RKO (cell line): Measurements from ENCODE around the gene KIAA1958.

Source experiments
- DNase-seq: peaks from one replicate; pipeline ENCODE4 v3.0.0-alpha.2; 2016; ENCODE audit warnings: low spot score

The KIAA1958 gene

GRCh38 chr9:112529316-112529715 lies 42.7 kb downstream of the KIAA1958 start:
- DNase-seq: no peak

DNA sequence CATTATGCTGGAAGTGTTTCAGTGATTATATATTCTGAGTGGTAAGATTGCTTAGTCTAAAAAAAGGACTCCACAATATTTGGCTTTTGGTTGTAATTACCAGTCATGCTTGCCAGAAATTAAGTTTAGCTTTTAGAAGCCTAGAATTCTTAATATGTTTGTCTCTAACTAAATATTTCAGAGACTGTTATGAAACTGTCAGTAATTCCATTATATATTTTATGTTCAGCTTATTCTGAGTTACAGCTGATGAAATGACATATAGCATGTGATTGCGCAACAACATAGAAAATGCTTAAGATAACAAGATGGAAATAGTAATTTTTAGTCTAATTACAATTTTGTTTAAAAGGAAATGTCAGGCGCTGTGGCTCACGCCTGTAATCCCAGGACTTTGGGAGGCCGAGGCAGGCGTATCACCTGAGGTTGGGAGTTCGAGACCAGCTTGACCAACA lies 44.2 kb downstream of the KIAA1958 start:
- DNase-seq: no peak

GRCh38 chr9:112531666-112532282 lies 45.1 kb downstream of the KIAA1958 start:
- DNase-seq: no peak

DNA sequence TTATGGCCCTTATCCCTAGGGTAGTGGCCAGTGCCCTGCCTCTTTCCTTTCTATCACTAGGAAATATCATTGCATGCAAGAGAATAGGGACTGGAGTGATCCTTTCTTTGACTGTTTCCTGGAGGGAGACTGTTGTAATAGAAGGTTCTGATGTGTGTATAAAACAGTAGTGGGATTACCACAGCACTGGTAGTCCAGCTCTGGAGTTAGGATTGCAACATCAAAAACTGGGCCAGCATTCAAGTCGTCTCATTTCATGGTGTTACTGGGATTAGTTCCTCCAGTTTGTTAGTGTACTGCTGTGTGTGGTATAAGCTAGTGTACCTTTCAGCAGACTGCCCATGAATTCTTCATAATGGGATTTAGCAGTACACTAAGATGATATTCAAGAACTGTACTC lies 45.8 kb downstream of the KIAA1958 start:
- DNase-seq: no peak

GRCh38 chr9:112533660-112534059 lies 47.0 kb downstream of the KIAA1958 start:
- no peak for DNase-seq

GRCh38 chr9:112535301-112535700 lies 48.7 kb downstream of the KIAA1958 start:
- no peak for DNase-seq

DNA sequence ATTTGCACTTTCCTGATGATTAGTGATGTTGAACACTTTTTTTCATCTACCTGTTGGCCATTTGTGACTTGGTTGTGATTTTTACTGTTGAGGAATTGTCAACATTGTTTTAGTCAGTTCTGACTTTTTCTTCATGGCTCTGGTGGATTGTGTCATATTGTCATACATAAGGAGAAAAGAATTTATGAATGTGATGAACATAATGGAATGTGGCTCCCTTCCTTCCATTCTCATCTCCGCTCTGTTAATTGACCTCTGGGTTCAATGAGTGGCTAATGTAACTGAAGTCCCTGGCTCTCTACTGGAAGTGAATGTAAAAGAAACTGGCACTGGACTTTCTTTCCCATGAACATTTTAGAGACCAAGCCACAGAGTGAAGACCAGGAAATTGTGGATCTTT lies 49.2 kb downstream of the KIAA1958 start:
- no peak for DNase-seq

DNA sequence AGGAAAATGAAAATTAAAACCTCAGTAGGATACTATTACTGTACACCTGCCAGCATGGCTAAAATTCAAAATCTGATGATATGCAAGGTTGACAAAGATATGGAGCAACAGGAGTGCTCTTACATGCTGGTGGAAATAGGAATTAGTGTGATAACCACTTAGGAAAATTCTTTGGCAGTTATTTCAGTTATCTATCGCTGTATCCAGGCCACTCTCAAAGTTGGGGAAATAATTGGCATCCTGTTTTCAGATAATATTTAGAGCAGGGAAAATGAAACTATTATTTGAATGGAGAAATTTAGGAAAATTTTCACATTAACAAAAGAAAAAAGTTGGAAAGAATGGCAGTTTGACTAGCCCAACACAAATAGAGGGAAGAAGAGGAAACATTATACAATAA lies 50.9 kb downstream of the KIAA1958 start:
- DNase-seq: no peak

DNA sequence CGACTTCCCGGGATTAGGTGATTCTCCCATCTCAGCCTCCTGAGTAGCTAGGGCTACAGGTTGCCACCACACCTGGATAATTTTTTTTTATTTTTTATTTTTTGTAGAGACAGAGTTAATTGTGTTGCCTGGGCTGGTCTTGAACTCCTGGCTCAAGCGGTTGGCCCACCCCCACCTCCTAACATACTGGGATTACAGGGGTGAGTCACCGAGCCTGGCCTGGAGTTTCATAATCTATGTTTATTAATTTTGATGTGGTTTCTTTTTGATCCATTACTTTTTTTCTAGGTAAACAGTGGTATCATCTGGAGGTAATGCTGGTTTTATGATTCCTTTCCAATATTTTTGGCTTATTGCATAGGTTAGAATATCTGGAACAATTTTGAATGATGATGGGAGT lies 54.2 kb downstream of the KIAA1958 start:
- no peak for DNase-seq

GRCh38 chr9:112541685-112542084 lies 55.1 kb downstream of the KIAA1958 start:
- no peak for DNase-seq

GRCh38 chr9:112542593-112543292 lies 56.1 kb downstream of the KIAA1958 start:
- no peak for DNase-seq

DNA sequence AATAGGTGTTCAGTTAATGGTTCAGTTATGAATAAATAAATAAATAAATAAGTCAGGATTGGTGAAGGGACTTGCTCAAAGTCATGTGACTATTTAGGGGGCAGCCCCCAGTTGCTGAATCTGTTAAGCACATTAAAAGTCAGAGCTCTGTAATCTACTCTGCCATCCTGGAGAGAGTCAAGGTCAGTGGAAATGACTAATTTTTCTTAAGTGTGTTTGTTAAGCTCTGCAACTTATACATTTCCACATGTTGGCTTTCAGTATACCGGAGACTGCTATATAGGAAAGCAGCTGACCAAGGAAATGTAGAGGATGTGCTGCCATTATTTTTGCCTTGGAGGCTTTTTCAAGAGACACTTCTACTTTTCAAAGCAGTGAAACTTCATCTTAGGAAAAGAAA lies 57.9 kb downstream of the KIAA1958 start:
- no peak for DNase-seq

GRCh38 chr9:112545237-112545636 lies 58.6 kb downstream of the KIAA1958 start:
- no peak for DNase-seq

- peak; percentile 21 for DNase-seq
These were observed 59.8 kb downstream of the KIAA1958 start for GRCh38 chr9:112546149-112547012.

DNA sequence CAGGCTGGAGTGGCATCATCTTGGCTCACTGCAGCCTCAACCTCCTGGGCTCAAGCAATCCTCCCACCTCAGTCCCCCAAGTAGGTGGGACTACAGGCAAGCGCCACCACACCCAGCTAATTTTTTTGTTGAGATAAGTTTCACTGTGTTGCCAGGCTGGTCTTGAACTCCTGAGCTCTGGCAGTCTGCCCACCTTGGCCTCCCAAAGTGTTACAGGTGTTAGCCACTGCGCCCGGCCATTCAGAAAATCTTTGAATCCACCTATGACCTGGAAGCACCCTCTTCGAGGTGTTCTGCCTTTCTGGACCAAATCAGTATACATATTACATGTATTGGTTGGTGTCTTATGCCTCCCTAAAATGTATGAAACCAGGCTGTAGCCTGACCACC lies 61.4 kb downstream of the KIAA1958 start:
- no peak for DNase-seq

- DNase-seq: no peak
These were observed 62.4 kb downstream of the KIAA1958 start for GRCh38 chr9:112548836-112549595.

- no peak for DNase-seq
These were observed 63.9 kb downstream of the KIAA1958 start for GRCh38 chr9:112550531-112550930.

GRCh38 chr9:112551641-112552040 lies 65.0 kb downstream of the KIAA1958 start:
- no peak for DNase-seq

DNA sequence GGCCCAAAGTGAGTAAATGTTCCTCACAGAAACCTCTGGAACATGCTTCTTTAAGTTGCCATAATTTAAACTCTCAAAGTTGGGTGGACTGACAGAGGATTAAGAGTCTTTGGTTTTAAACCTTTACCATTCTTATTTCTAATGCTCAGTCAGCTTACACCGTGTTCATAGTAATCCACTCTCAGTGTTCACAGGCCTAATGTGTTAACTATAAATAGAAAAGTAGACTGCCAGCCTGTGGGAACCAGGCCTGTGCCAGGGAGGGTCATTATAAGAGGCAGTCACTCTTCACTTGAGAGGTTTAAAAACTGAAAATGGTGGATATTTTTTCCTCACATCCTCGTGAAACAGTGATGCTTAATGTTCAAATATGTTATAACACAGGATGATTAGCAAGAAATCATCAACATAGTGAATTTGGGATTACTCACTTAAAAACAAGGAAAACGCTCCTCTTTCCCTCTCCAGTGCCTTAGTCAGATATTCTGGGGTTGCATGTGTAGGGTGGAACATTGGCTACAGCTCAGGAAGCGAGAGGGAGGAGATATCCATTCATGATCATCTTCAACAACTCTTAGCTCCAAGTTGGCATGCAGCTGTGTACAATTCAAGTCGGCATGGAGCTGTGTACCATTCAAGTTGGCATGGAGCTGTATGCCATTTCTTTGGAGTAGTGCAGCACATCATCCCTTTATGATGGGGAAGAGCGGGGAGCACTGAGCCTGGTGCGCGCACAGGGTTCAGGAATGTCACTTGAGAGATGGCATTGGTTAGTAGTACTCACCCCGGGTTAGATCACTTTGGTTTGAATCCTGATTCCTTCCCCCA lies 65.8 kb downstream of the KIAA1958 start:
- no peak for DNase-seq

- DNase-seq: no peak
These were observed 66.7 kb downstream of the KIAA1958 start for GRCh38 chr9:112553256-112553826.

DNA sequence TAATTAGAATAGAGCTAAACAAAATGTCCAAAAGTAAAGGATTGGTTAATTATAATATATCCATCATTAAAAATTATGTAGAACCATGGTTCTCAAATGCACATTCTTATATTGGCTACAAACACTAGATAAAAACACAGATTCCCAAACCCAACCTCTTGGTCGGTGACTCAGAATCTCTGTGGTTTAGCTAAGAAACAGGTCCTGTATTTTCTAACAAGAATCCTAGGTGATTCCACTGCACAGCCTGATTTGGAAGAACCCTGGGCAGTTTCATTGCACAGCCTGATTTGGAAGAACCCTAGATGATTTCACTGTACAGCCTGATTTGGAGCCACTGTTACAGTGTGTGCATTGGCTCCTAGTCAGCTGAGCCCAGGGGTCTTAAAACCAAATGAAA lies 67.9 kb downstream of the KIAA1958 start:
- no peak for DNase-seq
